HL-60/S4 (cell line): Measurements from ENCODE around the gene TSR3.
"Not testable (repeated sequence)": the region's sequence is repeated elsewhere in the genome, so short reads cannot be mapped to it uniquely, and the experiment has no call there.

Experiments used
- in situ Hi-C: fragments of 300-500 bp; cut with MboI; formaldehyde crosslinking; loops from 2 replicates; pipeline ENCODE4 v1.14.3; 2022; ENCODE audit warnings: low sequenced_read_pairs

TSR3 gene

GRCh38 chr16:1338855-1339675 lies 12.6 kb downstream of the TSR3 start:
- in situ Hi-C loops = no loop called here

DNA sequence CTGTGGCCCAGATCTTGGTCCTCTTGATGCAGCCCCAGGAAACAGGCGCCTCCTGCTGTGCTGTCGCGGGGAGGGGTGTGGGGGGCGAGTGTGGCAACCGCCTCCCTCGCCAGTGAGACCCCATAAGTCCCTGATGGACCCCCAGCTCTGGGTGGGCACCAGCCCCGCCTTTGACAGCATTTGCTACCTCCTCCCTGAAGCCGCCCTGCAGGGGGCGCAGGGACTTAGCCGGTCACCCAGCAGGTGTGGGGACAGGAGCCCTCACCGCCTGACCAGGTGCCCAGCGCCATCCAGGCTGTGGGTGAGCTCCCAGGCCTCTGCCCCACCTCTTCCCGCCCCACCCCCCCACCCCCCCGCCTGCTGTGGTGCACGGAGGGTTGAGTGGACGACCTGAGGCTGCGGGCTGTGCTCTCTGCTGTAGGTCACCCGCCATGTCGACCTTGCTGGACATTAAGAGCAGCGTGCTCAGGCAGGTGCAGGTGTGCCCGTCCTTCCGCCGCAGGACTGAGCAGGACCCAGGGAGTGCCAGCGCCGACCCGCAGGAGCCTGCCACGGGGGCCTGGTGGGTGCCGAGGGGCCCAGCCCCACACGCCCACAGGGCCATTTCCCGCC lies 13.5 kb downstream of the TSR3 start:
- in situ Hi-C loops = no loop called here

GRCh38 chr16:1337486-1337885 lies 14.2 kb downstream of the TSR3 start:
- in situ Hi-C loops = no loop called here

DNA sequence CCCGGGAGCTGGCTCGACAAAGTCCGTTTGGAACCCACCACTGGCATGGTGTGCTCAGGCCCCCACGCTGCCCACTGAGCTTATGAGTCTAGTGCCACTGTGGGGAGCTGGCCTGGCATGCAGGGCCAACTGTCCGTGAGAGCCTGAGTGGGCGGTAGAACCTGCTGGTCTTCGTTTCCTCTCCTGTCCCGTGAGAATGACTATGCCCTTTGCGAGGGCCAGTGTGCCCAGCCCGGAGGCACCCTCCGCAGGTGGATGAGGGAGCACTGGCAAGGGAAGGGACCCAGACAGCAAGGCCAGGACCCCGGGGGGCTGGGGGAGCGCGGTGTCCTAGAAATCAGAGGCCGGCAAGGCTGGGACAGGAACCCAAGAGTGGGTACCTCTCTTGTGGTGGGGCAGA lies 15.1 kb downstream of the TSR3 start:
- in situ Hi-C loops = no loop called here

DNA sequence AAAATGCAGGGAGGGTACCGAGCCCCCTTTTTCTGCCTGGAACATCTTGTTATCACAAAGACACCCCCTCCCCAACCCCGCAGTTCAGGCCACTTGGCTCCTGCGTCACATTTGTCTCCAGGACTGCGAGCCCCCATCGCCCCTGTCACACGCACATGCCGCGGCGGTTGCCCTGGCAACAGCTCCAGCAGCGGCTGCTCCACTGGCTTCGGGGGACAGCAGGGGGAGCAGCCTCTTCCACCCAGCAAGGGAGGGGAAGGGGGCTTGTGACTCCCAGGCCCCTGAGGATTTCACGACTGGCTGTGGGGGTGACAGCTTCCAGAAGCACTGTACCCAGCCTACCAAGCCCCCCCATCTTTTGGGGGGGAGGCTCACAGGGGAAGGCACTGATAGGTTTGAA lies 15.7 kb downstream of the TSR3 start:
- in situ Hi-C loops = no loop called here

GRCh38 chr16:1335211-1335971 lies 16.3 kb downstream of the TSR3 start:
- in situ Hi-C loops = no loop called here

DNA sequence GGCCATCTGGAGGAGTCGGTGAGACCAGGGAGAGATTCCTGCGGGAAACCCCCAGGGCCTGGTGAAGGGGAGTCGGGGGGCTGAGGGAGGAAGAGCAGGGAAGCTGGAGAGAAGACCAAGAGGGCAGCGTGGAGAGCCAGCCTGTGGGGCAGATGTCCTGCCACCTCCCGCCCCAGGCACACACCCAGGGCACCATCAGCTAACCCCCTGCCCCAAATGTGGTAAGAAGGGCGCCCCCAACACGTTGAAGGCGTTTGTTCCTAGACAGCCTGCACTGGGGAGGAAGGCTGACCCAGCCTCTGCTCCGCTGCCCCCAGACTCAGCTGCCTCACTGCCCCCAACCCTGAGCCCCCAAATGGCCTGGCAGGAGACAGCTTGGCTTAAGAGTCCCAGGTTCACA lies 16.9 kb downstream of the TSR3 start:
- in situ Hi-C loops = no loop called here

DNA sequence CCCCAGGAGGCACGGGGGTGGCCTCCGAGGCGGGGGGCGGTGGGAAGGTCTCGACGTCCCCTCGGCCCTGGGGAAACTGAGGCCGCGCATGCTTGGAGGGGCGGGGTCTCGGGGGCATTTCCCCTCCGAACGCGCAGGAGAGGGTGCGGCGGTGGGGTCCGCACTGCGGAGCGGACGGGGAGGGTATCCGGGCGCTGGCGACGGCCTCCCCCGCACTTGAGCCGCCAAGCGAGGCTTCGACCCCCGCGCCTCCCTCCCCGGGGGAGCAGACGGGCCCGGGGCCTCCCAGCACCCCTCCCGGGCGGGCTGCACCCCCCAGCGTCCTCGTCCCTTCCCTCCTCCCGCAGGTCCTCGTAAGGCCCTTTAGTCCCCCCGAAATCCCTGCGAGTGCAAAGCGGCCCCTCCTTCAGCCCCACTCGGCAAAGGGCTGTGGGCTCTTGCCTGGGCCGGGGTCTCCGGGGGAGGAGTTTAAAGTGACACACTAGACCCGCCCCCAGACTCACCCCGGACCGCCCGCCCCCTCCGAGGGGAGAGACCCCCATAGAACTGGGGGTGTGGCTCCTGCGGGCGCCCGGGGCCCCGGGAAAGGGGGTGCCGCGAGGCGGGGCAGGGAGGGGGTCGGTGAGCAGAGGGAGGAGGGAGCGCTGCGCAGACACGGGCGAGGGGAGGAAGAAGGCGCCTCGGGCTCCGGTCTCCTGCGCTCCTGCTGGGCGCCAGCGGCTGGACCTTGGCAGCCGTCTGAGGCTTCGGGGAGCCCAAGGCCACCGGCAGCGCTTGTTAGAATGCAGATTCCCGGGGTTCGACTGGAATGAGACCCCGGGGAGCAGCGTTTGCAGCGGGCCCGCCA lies 17.6 kb downstream of the TSR3 start:
- in situ Hi-C loops = no loop called here

DNA sequence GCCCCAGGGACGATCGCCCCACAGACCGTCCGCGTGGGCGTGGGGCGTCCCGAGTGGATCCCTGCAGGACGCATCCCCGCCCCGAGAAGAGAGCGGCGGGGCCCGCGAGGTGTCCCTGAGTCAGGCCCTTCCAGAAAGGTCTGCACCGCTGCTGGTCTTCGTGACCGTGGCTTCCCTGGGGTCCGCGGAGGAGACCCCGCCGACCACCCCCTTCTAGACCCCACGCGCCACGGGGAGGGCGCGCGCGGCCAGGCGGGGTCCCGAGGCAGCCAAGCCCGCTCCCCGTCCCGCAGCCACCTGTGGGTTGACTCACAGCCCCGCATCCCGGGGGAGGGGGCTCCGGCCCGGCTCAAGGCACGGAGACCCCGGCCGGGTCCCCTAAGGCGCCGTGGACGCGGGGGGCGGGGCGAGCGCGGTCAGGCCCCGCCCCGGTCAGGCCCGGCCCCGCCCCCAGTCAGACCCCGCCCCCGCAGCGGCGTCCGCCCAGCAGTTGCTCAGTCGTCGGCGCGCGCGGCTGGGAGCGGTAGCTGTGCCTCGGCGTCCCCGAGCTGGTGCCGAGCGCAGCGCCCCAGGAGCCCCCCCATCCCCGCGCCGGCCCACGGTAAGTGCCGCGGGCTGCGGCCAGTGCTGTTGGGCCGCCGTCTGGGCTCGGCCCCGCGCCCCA lies 18.4 kb downstream of the TSR3 start, which contains the start of gene BAIAP3:
Gene BAIAP3, plus strand, starts transcription at position 497 of the 664 bp plus-strand sequence. CDS start 4,905 bp downstream, outside the sequence.
- in situ Hi-C loops = no loop called here

- in situ Hi-C loops = no loop called here
Measured at GRCh38 chr16:1332618-1333148, 19.0 kb downstream of the TSR3 start.

- in situ Hi-C loops = no loop called here
Measured at GRCh38 chr16:1331712-1332617, 19.7 kb downstream of the TSR3 start.

DNA sequence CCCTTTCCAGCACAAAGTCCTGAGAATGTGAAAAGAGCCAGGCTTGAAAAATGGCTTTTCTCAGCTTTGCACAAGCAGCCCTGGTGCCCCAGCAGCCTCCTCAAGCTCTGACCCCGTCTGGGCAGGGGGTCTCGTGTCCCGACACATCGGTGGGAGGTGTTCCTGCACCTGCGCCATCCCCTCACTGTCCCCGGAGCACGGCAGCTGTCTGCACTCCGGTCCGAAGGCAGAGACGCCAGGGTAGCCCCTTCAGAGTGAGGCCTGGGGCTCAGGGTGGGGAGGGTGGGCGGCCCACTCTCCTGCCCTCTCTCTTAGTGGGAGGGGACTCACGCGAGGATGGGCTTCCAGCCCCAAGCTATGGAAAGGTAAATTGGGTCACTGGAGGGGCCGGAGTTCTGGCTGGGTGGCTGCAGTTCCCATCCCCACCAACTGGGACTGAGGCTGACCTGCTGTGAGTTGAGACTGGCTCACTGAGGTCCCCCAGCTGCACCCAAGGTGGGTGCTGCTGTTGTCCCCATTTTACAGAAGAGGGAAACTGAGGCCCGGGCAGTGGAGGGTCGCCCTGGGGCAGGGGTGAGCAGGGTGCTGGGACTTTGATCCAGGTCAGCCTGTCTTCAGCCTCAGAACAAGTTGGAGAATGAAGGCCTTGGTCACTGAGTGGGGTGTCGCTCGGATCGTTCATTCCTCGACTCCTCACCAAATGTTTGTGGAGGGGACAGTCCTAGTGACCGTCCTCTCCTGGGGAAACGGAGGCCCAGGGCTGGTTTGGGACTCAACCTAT lies 20.6 kb downstream of the TSR3 start:
- in situ Hi-C loops = no loop called here

DNA sequence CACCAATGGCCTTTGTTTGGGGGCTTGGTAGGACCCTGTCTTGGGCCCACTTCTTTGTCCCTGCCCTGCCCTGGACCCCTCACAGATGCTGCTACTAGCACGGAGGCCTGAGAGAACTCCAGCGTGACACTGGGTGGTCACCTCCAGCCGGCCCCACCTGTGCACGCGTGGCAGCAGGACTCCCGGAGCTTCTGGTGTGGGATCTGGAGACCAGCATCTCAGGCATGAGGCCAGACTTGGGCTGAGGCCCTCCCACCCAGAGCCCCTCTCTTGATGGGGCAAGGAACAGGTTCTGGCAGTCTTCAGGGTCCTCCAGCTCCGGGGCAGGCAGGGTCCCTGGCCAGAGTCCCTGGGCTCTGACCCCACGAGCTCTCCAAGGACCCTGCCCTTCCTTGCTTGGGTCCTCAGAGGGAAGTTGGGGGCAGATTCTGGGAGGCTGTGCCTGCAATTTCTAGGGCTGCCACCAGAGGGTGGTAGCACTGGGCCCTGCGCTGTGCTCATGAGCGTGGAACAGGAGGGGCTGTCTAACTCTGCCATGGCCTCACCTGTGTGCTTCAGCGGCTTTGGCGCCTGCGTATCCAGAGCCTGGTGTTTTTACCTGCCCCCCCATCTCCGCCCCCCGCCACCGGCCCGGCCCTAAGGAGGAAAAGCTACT lies 21.3 kb downstream of the TSR3 start:
- in situ Hi-C loops = no loop called here

GRCh38 chr16:1328961-1329360 lies 22.7 kb downstream of the TSR3 start:
- in situ Hi-C loops = not testable (repeated sequence)

- in situ Hi-C loops = not testable (repeated sequence)
Measured at GRCh38 chr16:1328136-1328535, 23.5 kb downstream of the TSR3 start.

- in situ Hi-C loops = no loop called here
Measured at GRCh38 chr16:1327619-1327947, 24.1 kb downstream of the TSR3 start.

- in situ Hi-C loops = no loop called here
Measured at GRCh38 chr16:1326946-1327618, 24.6 kb downstream of the TSR3 start.
